ENCODE results near the gene PRXL2A.
"Not testable (repeated sequence)": the region's sequence is repeated elsewhere in the genome, so short reads cannot be mapped to it uniquely, and the experiment has no call there.

Gene PRXL2A

GRCh38 chr10:80474597-80474910, 66.2 kb downstream of the PRXL2A start:
- Histone ChIP-seq H3K27ac (ENCODE audit: insufficient read depth, low read depth, low read length, poor library complexity, severe bottlenecking) (no peak overlapping the region), H3K4me1 (ENCODE audit: control insufficient read depth, insufficient read depth, low read length) (peaks cover 14% of the 10 kb centered on the region), H3K27me3 (ENCODE audit: control insufficient read depth, insufficient read depth, low read length, poor library complexity, severe bottlenecking) (no peaks in the 10 kb centered on the region), H3K9me3 (ENCODE audit: control insufficient read depth, low read length) (no peaks in the 10 kb centered on the region), H3K36me3 (ENCODE audit: control insufficient read depth, insufficient read depth, low read length) (peaks cover 12% of the 10 kb centered on the region), H3K4me3 (ENCODE audit: insufficient read depth, low read depth, low read length) (no peak overlapping the region)
- WGBS, 2 experiments, result 60 to 74% methylated on average over 2 of the region's 2 CpGs

- no peaks in the 10 kb centered on the region for H3K27me3 ChIP-seq (ENCODE audit: control insufficient read depth, insufficient read depth, low read length, poor library complexity, severe bottlenecking)
- H3K4me3 ChIP-seq (ENCODE audit: insufficient read depth, low read depth, low read length), result no peak overlapping the region
- 85 to 92% methylated on average over 3 of the region's 3 CpGs for WGBS, 2 experiments
- H3K27ac ChIP-seq (ENCODE audit: insufficient read depth, low read depth, low read length, poor library complexity, severe bottlenecking), result no peak overlapping the region
- H3K9me3 ChIP-seq (ENCODE audit: control insufficient read depth, low read length), result no peaks in the 10 kb centered on the region
- H3K4me1 ChIP-seq (ENCODE audit: control insufficient read depth, insufficient read depth, low read length), result peaks cover 14% of the 10 kb centered on the region
- peaks cover 12% of the 10 kb centered on the region for H3K36me3 ChIP-seq (ENCODE audit: control insufficient read depth, insufficient read depth, low read length)
Observed at GRCh38 chr10:80474941-80475340, 66.6 kb downstream of the PRXL2A start.

GRCh38 chr10:80475641-80476040, 67.3 kb downstream of the PRXL2A start:
- H3K9me3 ChIP-seq (ENCODE audit: control insufficient read depth, low read length); H3K4me3 ChIP-seq (ENCODE audit: insufficient read depth, low read depth, low read length); H3K27me3 ChIP-seq (ENCODE audit: control insufficient read depth, insufficient read depth, low read length, poor library complexity, severe bottlenecking); H3K27ac ChIP-seq (ENCODE audit: insufficient read depth, low read depth, low read length, poor library complexity, severe bottlenecking): not testable (repeated sequence)
- Histone ChIP-seq H3K36me3 (ENCODE audit: control insufficient read depth, insufficient read depth, low read length) (peaks cover 12% of the 10 kb centered on the region), H3K4me1 (ENCODE audit: control insufficient read depth, insufficient read depth, low read length) (peaks cover 14% of the 10 kb centered on the region)
- WGBS, 2 experiments, result 94 to 97% methylated on average over 7 of the region's 7 CpGs

- no peaks in the 10 kb centered on the region for H3K9me3 ChIP-seq (ENCODE audit: control insufficient read depth, low read length)
- H3K36me3 ChIP-seq (ENCODE audit: control insufficient read depth, insufficient read depth, low read length), result peaks cover 12% of the 10 kb centered on the region
- no peak overlapping the region for H3K4me3 ChIP-seq (ENCODE audit: insufficient read depth, low read depth, low read length)
- no peak overlapping the region for H3K27ac ChIP-seq (ENCODE audit: insufficient read depth, low read depth, low read length, poor library complexity, severe bottlenecking)
- WGBS, 2 experiments, result 88 to 98% methylated on average over 1 of the region's 1 CpG
- H3K4me1 ChIP-seq (ENCODE audit: control insufficient read depth, insufficient read depth, low read length), result peaks cover 14% of the 10 kb centered on the region
- no peaks in the 10 kb centered on the region for H3K27me3 ChIP-seq (ENCODE audit: control insufficient read depth, insufficient read depth, low read length, poor library complexity, severe bottlenecking)
Observed at GRCh38 chr10:80476685-80477084, 68.3 kb downstream of the PRXL2A start.

- 85% methylated on average over 2 of the region's 2 CpGs for WGBS, 2 experiments
- H3K4me1 ChIP-seq (ENCODE audit: control insufficient read depth, insufficient read depth, low read length), result peaks cover 14% of the 10 kb centered on the region
- no peaks in the 10 kb centered on the region for H3K9me3 ChIP-seq (ENCODE audit: control insufficient read depth, low read length)
- H3K36me3 ChIP-seq (ENCODE audit: control insufficient read depth, insufficient read depth, low read length), result peaks cover 12% of the 10 kb centered on the region
- H3K4me3 ChIP-seq (ENCODE audit: insufficient read depth, low read depth, low read length), result no peak overlapping the region
- no peaks in the 10 kb centered on the region for H3K27me3 ChIP-seq (ENCODE audit: control insufficient read depth, insufficient read depth, low read length, poor library complexity, severe bottlenecking)
- H3K27ac ChIP-seq (ENCODE audit: insufficient read depth, low read depth, low read length, poor library complexity, severe bottlenecking), result no peak overlapping the region
Observed at GRCh38 chr10:80477813-80478212, 69.5 kb downstream of the PRXL2A start.

- peaks cover 12% of the 10 kb centered on the region for H3K36me3 ChIP-seq (ENCODE audit: control insufficient read depth, insufficient read depth, low read length)
- not testable (repeated sequence) for H3K4me3 ChIP-seq (ENCODE audit: insufficient read depth, low read depth, low read length); H3K9me3 ChIP-seq (ENCODE audit: control insufficient read depth, low read length); H3K27ac ChIP-seq (ENCODE audit: insufficient read depth, low read depth, low read length, poor library complexity, severe bottlenecking); H3K4me1 ChIP-seq (ENCODE audit: control insufficient read depth, insufficient read depth, low read length); H3K27me3 ChIP-seq (ENCODE audit: control insufficient read depth, insufficient read depth, low read length, poor library complexity, severe bottlenecking)
- 84 to 100% methylated on average over 2 to 4 of the region's 6 CpGs for WGBS, 2 experiments
Observed at GRCh38 chr10:80480373-80480772, 72.0 kb downstream of the PRXL2A start.

- no peak overlapping the region for H3K27ac ChIP-seq (ENCODE audit: insufficient read depth, low read depth, low read length, poor library complexity, severe bottlenecking)
- peaks cover 12% of the 10 kb centered on the region for H3K36me3 ChIP-seq (ENCODE audit: control insufficient read depth, insufficient read depth, low read length)
- no peaks in the 10 kb centered on the region for H3K27me3 ChIP-seq (ENCODE audit: control insufficient read depth, insufficient read depth, low read length, poor library complexity, severe bottlenecking)
- H3K4me1 ChIP-seq (ENCODE audit: control insufficient read depth, insufficient read depth, low read length), result peaks cover 6% of the 10 kb centered on the region
- H3K9me3 ChIP-seq (ENCODE audit: control insufficient read depth, low read length), result no peaks in the 10 kb centered on the region
- H3K4me3 ChIP-seq (ENCODE audit: insufficient read depth, low read depth, low read length), result no peak overlapping the region
- WGBS, 2 experiments, result 93 to 95% methylated on average over 4 of the region's 5 CpGs
Observed at GRCh38 chr10:80480852-80481251, 72.5 kb downstream of the PRXL2A start.

- H3K9me3 ChIP-seq (ENCODE audit: control insufficient read depth, low read length), result no peaks in the 10 kb centered on the region
- no peak overlapping the region for H3K27ac ChIP-seq (ENCODE audit: insufficient read depth, low read depth, low read length, poor library complexity, severe bottlenecking)
- no peaks in the 10 kb centered on the region for H3K36me3 ChIP-seq (ENCODE audit: control insufficient read depth, insufficient read depth, low read length)
- H3K4me1 ChIP-seq (ENCODE audit: control insufficient read depth, insufficient read depth, low read length), result peaks cover 22% of the 10 kb centered on the region
- no peak overlapping the region for H3K4me3 ChIP-seq (ENCODE audit: insufficient read depth, low read depth, low read length)
- WGBS, 2 experiments, result 89 to 93% methylated on average over 5 of the region's 6 CpGs
- no peaks in the 10 kb centered on the region for H3K27me3 ChIP-seq (ENCODE audit: control insufficient read depth, insufficient read depth, low read length, poor library complexity, severe bottlenecking)
Observed at GRCh38 chr10:80484243-80484642, 75.9 kb downstream of the PRXL2A start.

GRCh38 chr10:80484676-80485075, 76.3 kb downstream of the PRXL2A start:
- Histone ChIP-seq H3K4me1 (ENCODE audit: control insufficient read depth, insufficient read depth, low read length) (peaks cover 22% of the 10 kb centered on the region), H3K9me3 (ENCODE audit: control insufficient read depth, low read length) (no peaks in the 10 kb centered on the region), H3K36me3 (ENCODE audit: control insufficient read depth, insufficient read depth, low read length) (no peaks in the 10 kb centered on the region), H3K4me3 (ENCODE audit: insufficient read depth, low read depth, low read length) (no peak overlapping the region), H3K27ac (ENCODE audit: insufficient read depth, low read depth, low read length, poor library complexity, severe bottlenecking) (no peak overlapping the region), H3K27me3 (ENCODE audit: control insufficient read depth, insufficient read depth, low read length, poor library complexity, severe bottlenecking) (no peaks in the 10 kb centered on the region)

GRCh38 chr10:80485076-80485945, 77.0 kb downstream of the PRXL2A start:
- 90 to 96% methylated on average over 8 to 10 of the region's 10 CpGs for WGBS, 2 experiments
- H3K27me3 ChIP-seq (ENCODE audit: control insufficient read depth, insufficient read depth, low read length, poor library complexity, severe bottlenecking), result no peaks in the 10 kb centered on the region
- no peaks in the 10 kb centered on the region for H3K9me3 ChIP-seq (ENCODE audit: control insufficient read depth, low read length)
- peaks cover 2% of the 10 kb centered on the region for H3K36me3 ChIP-seq (ENCODE audit: control insufficient read depth, insufficient read depth, low read length)
- H3K27ac ChIP-seq (ENCODE audit: insufficient read depth, low read depth, low read length, poor library complexity, severe bottlenecking), result peak overlapping the region; percentile 26
- H3K4me1 ChIP-seq (ENCODE audit: control insufficient read depth, insufficient read depth, low read length), result peaks cover 22% of the 10 kb centered on the region
- no peak overlapping the region for H3K4me3 ChIP-seq (ENCODE audit: insufficient read depth, low read depth, low read length)
